NCI-H345 treated with DMSO at 0.1 percent for 48 hours (cell line): ENCODE measurements around the gene HIPK2.

Experiments
- DNase-seq: peaks from one replicate; lab custom pipeline; 2025; ENCODE audit not compliant: unreplicated experiment; lab: John Stamatoyannopoulos, UW

HIPK2 gene

DNA sequence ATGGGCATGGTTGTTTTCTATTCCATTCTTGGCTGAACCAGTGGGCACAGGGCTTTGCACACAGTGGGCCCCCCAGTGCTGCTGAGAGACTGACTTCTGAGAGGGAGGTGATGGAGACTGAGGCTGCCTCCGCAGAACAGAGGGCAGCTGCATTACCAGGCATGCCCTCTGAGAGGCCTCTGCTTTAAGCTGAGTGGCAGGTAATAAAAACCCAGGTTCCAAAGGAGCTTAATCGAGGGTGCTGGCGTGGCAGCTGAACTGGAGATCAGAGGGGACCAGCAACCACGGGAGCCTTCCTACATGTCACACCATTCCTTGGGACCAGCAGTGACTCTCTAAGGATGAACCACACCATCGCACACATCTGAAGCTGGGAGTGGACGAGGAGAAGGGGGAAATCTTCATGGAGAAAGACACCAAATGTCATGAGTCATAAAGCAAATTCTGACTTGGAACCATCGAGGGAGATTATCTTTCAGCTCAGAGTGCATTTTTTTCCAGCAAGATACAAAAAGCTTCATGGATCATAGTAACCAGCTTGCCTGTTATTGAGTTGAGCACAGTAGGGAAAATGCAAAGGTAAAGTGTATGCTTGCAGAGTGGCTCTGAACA is 24.6 kb downstream of the HIPK2 start:
- DNase-seq: no peak

DNA sequence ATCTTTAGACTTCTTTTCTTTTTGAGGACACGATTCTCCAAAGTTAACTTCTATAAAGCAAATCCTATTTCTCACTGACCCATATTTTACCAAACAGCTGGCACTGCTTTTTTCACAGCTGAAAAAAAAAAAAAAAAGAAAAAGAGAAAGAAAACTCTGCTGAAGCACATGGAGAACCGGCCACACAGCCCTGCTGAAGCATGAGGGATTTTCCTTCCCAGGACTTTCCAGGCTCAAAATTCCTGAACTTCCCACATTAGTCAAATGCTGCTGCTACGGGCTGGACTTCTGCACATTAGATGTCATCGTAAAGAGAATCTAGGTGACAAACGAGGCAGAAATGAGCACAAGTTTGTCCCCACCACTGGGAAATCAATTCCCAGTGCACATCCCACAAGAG is 25.2 kb downstream of the HIPK2 start:
- no peak for DNase-seq

DNA sequence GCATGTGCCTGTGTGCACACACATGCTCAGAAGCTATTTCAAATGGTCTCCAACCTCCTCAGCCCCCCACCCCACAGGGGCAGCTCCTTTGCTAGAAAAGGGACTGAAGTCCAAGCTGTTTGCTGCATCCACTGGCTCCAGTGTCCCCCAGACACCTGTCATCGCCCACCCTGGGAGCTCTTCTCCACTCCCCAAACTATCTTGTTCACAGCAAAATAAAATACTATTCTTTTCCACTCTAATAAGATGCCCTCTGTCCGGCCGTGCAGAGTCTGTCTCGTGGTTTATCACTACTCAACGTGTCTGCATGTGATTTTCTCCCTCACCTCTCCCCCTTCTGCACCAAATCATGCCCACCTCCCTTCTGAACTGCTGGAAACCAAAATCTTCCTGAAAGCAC is 25.6 kb downstream of the HIPK2 start:
- DNase-seq: no peak

DNA sequence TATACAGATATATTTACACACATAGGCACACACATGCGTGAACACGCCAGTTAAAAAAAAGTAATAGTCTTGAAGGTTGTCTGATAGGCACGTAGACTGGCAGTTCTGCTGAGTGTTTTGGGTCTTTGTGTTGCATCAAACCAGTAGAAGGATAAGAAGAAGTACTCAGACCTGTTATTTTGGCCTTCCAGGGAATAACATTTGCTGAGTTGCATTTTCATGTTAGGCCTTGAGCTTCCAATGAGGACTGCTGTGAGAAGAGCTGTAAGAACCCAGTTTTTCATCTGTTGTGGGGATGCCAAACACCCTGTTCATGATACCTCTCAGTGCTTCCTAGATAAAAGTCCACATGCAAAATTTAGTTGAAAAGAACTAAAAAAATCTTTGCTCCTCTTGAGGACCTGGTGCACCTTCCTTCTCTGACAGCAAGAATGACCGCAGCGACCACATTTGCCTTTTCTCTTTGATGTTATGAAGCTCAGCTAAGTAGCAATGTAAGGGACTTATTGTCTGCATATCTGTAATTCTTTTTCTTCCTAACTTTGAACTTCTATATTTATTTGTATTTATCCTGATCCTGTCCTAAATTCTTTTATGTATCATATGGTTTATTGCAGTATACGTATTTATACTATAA is 27.2 kb downstream of the HIPK2 start:
- no peak for DNase-seq

DNA sequence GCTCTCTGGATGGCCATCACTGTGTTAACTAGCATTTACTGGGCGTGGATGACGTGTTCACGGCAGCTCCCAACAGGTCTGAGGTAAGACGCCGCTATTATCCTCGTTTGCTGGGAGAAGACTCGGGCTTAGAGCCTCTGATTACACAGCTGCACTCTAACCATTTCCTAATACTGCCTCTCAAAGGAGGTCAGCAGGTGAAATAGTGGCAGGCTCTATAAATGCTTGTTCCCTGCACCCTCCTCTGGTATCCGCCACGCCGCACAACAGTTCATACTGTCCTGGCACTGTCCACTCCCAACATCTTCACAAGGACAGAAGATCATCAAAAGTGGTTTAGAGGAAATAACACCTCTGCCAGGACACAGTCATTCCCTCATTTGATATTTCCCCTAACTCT is 28.3 kb downstream of the HIPK2 start:
- DNase-seq: no peak

DNA sequence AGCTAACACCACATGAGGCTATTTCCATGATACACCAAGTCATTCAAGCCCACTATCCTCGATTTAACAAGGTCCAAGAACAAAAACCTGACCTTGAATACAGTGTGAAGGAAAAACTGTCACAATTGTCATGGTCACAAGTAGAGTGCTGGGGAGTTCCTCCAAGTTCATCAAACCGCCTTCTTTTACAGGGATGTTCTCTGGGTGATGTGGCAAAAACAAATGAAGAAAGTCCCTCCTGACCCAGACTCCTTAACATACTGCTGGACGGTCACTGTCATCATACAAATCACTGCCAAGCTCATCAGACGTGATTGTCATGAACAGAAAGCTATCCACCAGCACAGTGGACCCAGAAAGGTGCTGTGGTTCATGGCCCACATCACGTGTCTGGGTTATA is 28.9 kb downstream of the HIPK2 start:
- no peak for DNase-seq

DNA sequence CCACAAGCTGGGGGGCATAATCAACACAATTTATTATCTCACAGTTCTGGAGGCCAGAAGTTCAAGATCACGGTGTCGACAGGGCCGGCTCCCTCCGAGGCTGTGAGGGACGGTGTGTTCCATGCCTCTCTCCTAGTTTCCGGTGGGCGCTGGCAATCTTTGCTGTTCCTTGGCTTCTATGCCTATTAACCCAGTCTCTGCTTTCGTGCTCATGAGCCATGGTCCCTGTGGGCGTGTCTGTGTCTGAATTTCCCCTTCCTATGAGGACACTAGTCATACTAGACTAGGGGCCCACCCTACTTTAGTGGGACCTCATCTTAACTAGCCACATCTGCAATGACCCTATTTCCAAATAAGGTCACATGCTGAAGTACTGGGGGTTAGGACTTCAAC is 29.4 kb downstream of the HIPK2 start:
- no peak for DNase-seq

DNA sequence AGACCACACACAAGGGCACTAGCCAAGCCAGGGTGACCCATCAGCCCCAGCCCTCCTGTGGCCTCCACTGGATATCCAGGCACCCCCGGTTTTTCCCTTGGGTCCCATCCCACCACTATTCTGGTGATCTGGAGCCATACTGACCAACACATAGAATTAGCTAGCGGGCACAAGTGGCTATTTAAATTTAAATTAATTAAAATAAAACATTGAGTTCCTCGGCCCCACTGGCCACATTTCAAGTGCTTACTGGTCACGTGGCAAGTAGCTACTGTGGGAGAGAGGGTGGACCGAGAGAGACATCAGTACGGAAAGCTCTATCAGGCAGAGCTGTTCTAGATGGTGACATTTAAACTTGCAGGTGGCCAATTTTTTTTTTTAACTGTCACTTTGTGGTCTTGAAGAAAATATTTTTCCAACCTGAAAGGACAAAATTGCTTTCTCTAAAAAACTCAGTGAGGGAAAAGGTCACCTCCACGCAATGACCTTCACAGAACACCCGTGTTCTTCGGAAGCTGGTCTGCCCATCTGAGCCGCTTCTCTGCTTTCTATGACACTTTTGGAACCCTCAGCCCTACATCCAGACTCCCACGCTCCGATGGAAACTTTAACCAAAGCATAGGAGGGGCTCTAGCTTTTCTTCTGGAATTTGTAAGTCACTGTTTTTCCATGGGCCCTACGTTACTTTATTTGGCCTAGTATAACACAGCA is 30.0 kb downstream of the HIPK2 start:
- no peak for DNase-seq

DNA sequence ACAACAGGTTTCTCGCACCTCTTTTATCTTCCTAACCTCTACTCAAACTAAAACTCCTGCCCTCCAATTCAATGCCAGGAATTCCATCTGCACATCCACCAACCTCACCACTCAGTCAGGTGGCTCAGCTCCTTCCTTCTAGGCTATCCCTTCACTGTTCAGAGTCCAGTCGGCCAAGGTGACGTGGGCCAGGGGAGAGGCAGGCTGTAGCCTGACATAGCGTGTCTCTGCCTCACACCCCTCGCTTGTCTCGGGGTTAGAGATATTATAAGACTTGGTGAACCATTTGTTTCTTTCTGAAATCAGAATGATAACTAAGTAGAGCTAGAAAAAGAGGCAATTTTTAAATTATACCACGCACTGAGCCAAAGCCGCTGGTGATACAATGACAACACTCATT is 31.1 kb downstream of the HIPK2 start:
- no peak for DNase-seq

DNA sequence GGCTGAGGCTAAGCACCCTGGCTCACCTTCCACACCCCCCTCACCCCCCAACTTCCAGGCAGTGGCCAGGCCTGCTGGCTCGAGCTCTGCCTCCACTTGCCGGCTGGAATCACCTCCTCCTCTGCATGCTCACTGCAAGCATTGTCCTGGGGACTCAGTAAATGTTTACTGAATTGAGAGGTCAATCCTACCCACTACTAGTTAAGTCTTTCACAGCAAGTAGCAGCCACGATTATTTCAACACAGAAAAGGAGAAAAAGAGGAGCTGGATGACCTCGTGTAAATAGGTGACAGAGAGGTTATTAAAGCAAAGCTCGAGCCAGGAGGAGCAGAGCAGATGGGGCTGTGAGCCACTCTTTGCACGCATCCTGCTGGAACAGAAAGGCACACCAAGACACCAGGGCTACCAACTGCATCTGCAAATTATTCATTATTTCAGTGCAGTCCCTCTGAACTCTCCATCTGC is 32.1 kb downstream of the HIPK2 start:
- no peak for DNase-seq

DNA sequence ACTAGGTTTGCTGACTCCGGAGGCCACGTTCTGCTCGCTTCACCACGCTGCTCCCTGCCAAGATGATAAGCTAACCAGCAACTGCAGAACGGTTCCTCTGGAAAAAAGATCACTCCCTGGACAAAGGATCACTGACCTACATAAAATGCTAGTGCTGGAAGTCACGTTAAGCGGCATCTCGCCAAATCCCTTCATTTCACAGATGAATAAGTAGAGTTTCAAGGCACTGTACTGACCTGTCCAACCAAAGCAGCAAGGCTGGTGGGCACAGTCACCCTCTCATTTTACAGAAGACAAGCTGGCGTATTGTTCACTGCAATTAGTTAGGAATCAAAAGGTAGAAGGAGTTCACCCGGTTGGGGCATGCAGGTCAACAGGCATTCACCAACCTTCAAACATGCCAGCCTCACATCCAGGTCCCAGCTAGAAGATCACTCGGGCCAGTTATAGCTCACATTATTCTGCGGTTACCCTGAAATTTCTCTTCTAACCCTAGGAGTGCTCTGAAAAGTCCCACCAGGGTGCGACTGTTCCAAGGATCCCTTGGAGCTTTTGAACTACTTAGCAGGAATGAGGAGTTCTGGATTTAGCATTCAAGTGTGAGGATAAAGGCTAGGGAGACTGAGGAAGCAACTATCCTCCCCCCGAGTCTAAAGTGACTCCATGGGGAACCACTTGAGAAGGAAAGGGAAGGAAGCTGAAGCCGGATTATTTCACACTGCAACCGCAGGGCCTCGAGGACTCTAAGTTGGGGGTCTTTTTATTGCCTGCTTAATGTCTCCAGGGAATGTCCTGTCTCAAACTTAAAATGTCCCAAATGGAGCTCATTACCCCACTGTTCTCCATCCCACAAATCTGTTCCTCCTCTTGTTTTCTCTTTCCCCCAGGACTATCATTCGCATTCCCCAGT is 32.8 kb downstream of the HIPK2 start:
- no peak for DNase-seq

DNA sequence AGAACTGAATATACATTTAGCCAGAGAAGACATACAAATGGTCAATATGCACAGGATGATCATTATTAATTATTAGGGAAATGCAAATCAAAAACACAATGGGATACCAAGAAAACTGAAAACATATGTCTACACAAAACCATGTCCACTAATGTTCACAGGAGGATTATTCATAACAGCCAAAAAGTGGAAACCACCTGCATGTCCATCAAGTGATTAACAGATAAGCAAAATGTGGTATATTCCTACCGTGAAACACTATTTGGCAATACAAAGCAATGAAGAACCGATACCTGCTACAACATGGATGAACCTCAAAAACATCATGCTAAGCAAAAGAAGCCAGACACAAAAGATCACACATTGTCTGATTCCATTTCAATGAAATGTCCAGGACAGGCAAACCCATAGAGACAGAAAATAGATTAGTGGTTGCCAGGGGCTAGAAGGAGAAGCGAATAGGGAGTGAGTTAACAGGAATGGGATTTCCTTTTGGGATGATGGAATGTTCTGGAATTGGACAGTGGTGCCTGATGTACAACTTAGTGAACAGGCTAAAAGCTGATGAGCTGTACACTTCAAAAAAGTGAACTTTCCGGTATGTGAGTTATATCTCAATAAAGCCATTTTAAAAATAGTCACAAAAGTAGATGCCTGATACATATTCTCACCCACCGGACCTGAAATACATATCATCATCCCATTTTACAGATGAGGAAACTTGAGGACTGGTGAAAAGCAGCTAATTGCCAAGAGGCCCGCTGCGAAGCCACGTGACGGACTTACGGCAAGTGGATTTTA is 33.6 kb downstream of the HIPK2 start:
- no peak for DNase-seq

DNA sequence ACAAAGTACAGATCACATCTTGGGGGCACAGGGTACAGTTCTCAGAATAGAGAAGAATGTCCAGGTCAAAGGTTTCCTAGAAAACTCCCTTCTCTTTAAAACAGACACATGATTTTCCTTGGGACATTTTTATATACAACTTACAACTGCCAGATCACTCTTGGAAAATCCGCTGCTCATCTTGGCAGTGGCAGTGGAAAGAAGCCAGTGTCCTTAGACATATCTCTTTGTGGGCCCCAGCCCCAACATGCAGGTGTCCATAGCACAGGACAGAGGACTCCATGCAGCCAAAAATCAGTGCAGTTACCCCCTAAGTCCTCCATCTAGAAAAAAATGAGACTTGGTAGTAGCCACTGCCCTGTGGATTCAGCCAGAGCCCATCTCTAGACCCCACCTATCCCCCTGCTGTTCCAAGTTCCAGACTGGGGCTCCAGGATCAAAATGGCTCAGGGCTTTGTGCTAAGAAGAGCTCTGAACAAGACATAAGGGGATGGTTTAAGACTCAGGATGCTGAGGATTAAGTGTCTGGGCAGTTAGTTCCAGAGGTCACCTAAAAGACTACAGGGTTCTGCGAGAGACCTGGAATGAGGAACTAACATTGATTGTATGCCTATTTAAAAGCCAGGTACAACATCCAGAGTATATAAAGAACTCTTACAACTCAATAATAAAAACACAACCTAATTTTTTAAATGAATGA is 34.4 kb downstream of the HIPK2 start:
- DNase-seq: no peak

DNA sequence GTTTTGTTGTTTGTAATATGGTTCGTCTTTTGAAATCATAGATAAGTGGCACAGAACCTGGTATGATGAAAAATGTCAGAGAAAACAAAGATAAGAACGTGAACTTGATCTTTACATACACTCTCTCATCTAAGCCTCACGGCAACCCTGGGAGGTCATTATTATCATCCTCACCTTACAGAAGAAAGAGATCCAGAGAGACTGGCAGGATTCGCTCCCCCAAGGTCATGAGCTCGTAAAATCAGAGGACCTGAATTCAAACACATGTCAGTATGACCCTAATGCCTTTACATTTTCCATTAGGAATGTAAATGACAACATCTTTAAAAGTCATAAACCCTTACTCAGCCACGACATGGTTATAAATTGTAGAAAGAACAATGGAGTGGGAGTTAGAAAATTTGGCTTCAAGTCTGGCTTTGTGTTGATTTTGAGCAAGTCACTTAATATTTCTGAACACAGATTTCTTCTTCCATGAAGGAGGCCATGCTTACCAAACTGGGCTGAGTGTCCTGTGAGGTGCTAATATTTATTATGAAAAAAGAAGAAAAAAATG is 35.9 kb downstream of the HIPK2 start:
- DNase-seq: no peak

DNA sequence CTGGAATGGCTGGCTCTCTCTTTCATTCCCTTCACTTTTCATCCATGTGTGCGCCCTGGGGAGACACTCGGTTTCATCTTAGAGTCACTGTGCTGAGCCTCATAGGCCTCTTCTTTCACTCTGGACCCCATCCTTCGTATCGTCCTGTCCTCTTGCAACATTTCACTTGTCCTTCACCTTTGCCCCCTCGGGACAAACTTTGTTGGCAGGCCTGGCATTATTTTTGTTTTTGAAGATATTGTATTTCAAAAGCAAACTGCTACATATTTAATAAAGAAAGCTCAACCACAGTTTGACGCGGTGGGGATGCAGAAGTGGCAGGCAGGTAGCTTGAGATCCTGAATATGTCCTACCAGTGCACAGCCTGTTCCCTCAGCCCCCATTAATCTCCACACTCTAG is 36.6 kb downstream of the HIPK2 start:
- DNase-seq: no peak

DNA sequence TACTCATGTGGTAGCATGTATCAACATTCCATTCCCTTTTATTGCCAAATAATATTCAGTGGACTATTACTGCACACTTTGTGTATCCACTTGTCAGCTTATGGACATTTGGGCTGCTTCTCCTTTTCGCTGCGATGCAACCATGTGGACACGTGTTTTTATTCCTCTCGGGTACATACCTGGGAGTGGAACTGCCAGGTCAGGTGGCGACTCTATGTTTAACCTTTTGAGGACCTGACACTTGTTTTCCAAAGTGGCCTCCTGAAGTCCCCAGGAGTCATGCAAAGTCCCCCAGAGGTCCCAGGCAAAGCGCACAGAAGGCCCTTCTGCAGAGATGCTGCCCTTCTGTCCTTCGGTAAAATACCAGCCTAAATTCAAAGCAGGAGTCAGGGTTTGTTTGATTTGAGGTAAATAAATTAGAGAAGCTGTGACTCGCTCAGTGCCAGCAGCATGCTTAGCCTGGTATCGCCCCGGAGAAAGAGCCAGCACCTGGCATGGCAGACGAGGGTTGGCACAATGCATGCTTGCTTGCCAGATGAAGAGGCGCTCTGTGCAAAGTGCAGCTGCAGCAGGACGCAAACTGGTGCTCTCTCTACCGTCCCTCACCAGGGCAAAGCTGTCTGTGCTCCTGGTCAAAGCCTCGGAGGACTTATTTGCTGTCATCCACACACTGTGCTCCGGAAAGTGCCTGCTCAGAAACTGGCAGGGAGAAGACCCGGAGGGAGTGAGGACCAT is 37.8 kb downstream of the HIPK2 start:
- peak; percentile 73 for DNase-seq

DNA sequence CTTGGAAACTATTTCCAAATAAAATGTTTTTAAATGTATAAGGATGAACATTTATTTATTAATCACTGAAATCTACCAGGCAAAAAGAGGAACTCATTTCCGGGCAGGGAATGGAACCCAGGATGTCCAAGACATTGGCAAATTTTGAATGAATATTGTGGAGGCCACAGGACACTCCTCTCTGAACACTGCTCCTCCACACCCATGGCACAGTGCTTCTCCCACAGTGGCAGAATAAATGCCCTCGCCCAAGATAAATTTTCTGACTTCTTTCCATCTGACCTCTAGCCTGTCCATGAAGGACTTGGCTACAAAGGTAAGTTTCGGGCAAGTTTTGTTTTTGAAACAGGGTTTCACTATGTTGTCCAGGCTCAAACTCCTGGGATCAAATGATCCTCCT is 39.0 kb downstream of the HIPK2 start:
- DNase-seq: no peak

DNA sequence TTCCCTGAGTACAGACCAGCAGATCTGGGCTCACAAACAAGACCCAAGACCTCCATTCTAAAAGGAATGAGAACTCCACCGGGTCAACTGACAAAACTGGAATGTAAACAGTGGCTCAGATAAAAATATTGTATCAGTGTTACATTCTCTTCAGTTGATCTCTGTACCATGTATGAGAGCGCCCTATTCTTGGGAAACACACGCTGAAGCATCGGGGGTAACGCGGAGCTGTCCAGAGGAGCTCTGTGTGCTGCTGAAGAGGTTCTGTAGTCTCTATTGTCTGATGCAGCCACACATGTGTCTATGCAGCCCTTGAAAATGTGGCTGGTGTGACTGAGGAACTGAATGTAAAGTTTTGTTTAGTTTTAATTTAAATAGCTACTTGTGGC is 39.7 kb downstream of the HIPK2 start:
- DNase-seq: no peak
